NCI-H1436 treated with DMSO at 0.1 percent for 48 hours (cell line): ENCODE results near the gene DOCK7.

Source experiments
- DNase-seq: peaks from one replicate; lab custom pipeline; 2025; lab: John Stamatoyannopoulos, UW

The DOCK7 gene

DNA sequence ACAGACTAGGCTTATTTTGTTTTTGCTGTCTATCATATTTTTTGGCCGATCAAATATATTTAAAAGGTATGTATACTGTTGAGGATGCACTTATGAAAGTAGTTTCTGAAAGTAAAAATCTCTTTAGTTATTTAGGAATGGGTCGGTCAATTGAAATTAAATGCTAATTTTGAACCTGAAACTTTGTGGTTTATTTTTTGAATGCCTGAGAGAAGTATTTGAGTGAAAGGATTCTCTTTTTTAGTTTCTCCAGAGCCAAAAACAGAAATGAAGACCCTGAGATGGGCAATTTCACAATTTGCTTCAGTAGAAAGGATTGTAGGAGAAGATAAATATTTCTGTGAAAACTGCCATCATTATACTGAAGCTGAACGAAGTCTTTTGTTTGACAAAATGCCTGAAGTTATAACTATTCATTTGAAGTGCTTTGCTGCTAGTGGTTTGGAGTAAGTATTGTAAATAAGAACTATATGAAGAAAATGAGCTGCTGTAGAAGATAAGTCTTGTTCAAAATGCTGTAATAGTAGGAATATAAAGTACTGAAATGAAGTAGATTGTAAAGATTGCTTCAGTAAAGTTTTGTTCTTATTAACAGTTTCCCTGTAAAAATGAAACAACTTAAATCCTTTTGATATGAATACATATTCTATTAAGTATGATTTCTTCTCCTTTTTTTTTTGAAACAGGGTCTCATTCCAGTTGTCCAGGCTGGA is 239.8 kb downstream of the DOCK7 start:
- DNase-seq, result no peak

DNA sequence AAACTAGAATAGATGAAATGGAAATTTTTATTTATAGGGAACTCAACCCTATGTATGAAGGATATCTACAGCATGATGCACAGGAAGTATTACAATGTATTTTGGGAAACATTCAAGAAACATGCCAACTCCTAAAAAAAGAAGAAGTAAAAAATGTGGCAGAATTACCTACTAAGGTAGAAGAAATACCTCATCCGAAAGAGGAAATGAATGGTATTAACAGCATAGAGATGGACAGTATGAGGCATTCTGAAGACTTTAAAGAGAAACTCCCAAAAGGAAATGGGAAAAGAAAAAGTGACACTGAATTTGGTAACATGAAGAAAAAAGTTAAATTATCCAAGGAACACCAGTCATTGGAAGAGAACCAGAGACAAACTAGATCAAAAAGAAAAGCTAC is 243.5 kb downstream of the DOCK7 start:
- DNase-seq, result no peak

DNA sequence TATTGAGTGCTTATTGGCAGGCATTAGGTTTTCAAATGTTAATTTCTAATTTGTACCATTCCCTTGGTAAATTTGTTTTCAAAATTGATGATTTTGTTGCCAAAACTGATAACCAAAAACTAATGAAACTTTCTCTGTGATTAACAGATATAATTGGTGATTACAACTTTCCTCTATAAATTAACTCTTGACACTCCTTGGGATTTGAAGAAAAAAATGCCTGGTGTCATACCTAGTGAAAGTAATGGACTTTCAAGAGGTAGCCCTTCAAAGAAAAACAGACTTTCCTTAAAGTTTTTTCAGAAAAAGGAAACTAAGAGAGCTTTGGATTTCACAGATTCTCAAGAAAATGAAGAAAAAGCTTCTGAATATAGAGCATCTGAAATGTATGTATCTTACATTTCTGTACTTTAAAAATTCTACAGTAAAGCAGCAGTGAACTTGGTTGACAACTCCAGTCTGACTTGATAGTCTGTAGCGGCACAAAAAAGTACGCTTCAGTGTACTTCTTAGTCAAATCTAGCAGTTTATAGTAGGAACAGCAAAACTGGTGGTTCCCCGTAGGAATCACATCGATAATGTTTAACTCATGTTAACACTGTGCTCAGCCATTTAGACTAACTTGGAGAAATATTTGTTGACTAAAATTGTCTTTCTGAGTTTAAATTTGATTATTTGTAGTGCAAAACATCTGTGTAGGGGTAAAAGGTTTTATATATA is 248.4 kb downstream of the DOCK7 start:
- no peak for DNase-seq

DNA sequence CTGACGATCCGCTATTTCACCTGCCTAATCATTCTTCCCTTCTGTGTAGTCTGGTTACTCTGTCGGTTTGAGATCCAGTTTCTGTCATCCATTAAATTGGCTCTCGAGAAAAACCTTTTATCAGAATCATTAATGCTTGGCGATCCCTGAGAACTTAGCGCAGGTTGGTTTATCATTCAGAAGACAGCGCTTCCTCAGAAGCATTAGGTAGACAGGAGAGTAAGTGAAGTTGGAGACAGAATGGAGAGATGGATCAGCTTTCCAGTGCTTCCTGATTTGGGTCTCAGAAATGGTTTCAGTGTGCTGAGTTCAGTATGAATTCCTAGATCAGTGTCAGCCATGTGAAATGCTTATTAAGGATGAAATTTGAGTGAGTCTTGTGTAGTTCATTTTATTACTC is 250.0 kb downstream of the DOCK7 start:
- DNase-seq, result no peak

DNA sequence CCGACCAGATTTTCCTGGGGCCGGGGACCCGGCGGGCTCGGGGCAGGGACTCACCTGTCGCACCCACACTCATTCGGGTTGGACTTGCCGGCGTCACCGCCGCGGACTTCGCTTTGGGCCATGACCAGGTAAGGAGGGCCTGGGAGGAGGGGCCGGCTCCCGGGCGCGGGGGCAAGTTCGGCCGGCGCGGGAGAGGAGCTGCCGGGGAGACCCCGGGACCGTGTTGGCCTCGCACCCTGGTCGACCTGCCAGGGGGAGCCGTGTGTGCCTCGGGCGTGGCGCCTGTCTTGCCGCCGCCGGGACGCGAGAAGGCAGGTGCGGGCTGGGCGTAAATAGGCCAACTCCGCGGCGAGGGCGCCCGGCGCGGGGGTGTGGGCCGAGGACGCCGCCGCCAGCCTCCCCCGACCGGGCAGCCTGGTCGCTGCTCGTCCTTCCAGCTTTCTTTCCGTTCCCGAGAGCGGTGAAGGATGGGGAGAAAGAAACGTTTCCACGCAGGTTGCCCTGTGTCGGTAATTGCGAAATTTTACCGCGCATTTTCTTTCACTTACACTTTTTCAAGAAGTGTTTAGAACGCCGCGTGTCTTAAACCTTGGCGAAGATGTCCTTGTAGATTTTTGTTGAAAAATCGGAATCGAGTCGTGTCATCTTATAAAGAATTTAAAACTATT is 250.8 kb downstream of the DOCK7 start:
- DNase-seq, result no peak

- DNase-seq, result peak; percentile 99
These were observed 251.5 kb downstream of the DOCK7 start, which contains the start of gene USP1 for GRCh38 chr1:62436466-62437272. TSS of gene USP1 (plus strand) at chr1:62437049. CDS start at chr1:62439868, 2,819 bp downstream.

- DNase-seq, result no peak
These were observed 252.1 kb downstream of the DOCK7 start for GRCh38 chr1:62436039-62436465.

GRCh38 chr1:62435231-62436038 is 252.8 kb downstream of the DOCK7 start:
- DNase-seq, result no peak

DNA sequence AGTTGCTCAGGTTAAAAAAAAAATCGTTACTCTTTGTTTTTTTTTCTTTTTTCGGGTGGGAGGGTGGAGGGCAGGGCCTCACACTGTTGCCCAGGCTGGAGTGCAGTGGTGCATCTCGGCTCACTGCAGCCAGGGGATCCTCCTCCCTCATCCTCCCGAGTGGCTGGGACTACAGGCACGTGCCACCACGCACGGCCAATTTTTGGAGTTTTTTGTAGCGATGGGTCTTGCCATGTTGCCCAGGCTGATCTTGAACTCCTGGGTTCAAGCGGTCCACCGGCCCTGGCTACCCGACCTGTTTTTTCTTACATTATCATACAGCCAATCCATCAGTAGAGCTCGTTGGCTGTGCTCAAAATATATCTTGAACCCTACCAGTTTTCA is 253.6 kb downstream of the DOCK7 start:
- DNase-seq, result no peak

- DNase-seq, result no peak
These were observed 254.1 kb downstream of the DOCK7 start for GRCh38 chr1:62433861-62434617.

- DNase-seq, result no peak
These were observed 258.6 kb downstream of the DOCK7 start for GRCh38 chr1:62429581-62429980.

DNA sequence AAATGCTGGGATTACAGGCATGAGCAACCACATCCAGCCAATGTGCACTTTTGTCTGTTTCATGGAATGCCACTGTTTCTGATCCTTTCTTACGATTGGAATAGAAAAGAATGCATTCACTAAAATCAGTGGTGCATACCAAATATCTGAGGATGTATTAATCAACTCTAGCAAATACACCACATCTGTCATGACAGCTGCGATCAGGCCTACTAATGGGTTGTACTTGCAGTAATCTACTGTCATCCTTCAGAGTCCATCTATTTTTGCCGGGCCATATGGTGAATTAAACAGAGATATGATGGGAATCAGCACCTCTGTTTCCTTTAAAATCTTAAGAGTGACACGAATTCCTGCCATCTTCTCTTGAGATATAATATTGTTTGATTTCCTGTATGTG is 259.8 kb downstream of the DOCK7 start:
- no peak for DNase-seq

- DNase-seq, result no peak
These were observed 261.4 kb downstream of the DOCK7 start for GRCh38 chr1:62426794-62427193.

GRCh38 chr1:62426237-62426636 is 261.9 kb downstream of the DOCK7 start:
- no peak for DNase-seq

- no peak for DNase-seq
These were observed 263.1 kb downstream of the DOCK7 start for GRCh38 chr1:62425041-62425440.

GRCh38 chr1:62424411-62424810 is 263.8 kb downstream of the DOCK7 start:
- no peak for DNase-seq

GRCh38 chr1:62423580-62424242 is 264.5 kb downstream of the DOCK7 start:
- DNase-seq, result no peak

GRCh38 chr1:62420214-62420613 is 268.0 kb downstream of the DOCK7 start:
- DNase-seq, result no peak

DNA sequence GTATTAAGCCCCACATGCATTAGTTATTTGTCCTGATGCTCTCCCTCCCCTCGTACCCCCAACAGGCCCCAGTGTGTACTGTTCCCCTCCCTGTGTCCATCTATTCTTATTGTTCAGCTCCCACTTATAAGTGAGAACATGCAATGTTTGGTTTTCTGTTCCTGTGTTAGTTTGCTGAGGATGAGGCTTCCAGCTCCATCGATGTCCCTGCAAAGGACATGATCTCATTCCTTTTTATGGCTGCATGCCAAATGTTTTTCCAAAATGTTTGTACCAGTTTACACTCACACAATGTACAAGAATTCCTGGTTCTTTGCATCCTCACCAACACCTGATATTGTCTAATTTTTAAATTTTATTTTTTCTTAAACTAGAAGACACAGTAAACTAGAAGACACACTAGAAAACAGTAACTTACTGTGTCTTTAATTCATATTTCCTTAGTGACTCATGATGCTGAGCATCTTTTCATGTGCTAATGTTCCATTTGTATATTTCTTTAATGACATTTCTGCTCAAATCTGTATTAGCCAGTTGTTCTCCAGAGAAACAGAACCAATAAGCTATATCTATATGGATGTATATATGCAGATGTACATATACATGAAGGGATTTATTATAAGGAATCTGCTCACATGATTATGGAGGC is 270.7 kb downstream of the DOCK7 start:
- no peak for DNase-seq

- no peak for DNase-seq
These were observed 272.5 kb downstream of the DOCK7 start for GRCh38 chr1:62415687-62416086.
